ENCODE results near the gene COL21A1.
A peak's percentile ranks its signal among the peaks of the same experiment; 100 is the strongest.

The COL21A1 gene

GRCh38 chr6:56279331-56280080 lies 32.1 kb upstream of the COL21A1 start:
- H3K9ac ChIP-seq (ENCODE audit: low read depth, low read length, poor library complexity), result no peak overlapping the region
- no peak overlapping the region for H3K4me3 ChIP-seq (ENCODE audit: low read length in 2 of 2)
- H3K14ac ChIP-seq (ENCODE audit: low read length), result no peak overlapping the region
- H4K91ac ChIP-seq (ENCODE audit: low read depth, low read length, poor library complexity), result no peak overlapping the region
- H4K8ac ChIP-seq (ENCODE audit: low read depth, low read length), result no peak overlapping the region
- no peak overlapping the region for H2AFZ ChIP-seq (ENCODE audit: low read length)
- H2AK5ac ChIP-seq (ENCODE audit: low read depth, low read length), result no peak overlapping the region
- peaks cover 1 to 2% of the 10 kb centered on the region in 2 donors for H3K4me1 ChIP-seq (ENCODE audit: control insufficient read depth in 2 of 2, insufficient read depth in 1 of 2, low read depth in 1 of 2, low read length in 2 of 2)
- H2BK120ac ChIP-seq (ENCODE audit: low read depth, low read length), result no peak overlapping the region
- H3K27me3 ChIP-seq (ENCODE audit: control insufficient read depth in 3 of 3, insufficient read depth in 3 of 3, low read depth in 1 of 3, low read length in 3 of 3), result peaks cover 0 to 22% (median 0%) of the 10 kb centered on the region in 3 experiments
- no peak overlapping the region for H2BK15ac ChIP-seq (ENCODE audit: low read length)
- no peak overlapping the region for H3K4me2 ChIP-seq (ENCODE audit: insufficient read depth, low read length, poor library complexity, severe bottlenecking)
- no peak for DNase-seq (ENCODE audit: low spot score)
- H3K4ac ChIP-seq (ENCODE audit: low read length), result no peak overlapping the region
- peaks cover 2 to 3% of the 10 kb centered on the region in 2 donors for H3K9me3 ChIP-seq (replicated peaks in 1 of 2; ENCODE audit: control insufficient read depth in 2 of 2, insufficient read depth in 1 of 2, low read depth in 1 of 2, low read length in 2 of 2)
- no peaks in the 10 kb centered on the region for H3K79me1 ChIP-seq (ENCODE audit: low read depth, low read length)
- WGBS, 2 donors (ENCODE audit: extremely low coverage in 2 of 2, insufficient read length in 2 of 2, insufficient replicate concordance in 1 of 2), result 100% methylated on average over 1 of the region's 1 CpG
- no peaks in the 10 kb centered on the region for H3K36me3 ChIP-seq (replicated peaks in 1 of 2; ENCODE audit: control insufficient read depth in 2 of 2, insufficient read depth in 2 of 2, low read length in 2 of 2)
- no peak overlapping the region for H3K18ac ChIP-seq (ENCODE audit: low read length)
- no peak overlapping the region for H3K23ac ChIP-seq (ENCODE audit: low read depth, low read length, poor library complexity)
- H2BK5ac ChIP-seq (ENCODE audit: low read length), result no peak overlapping the region
- no peak overlapping the region for H3K27ac ChIP-seq (replicated peaks; ENCODE audit: low read length)
- H2BK12ac ChIP-seq (ENCODE audit: low read length), result no peak overlapping the region

- Histone ChIP-seq H3K23ac (ENCODE audit: low read depth, low read length, poor library complexity) (no peak overlapping the region), H2AK5ac (ENCODE audit: low read depth, low read length) (no peak overlapping the region), H2AFZ (ENCODE audit: low read length) (no peak overlapping the region), H2BK120ac (ENCODE audit: low read depth, low read length) (no peak overlapping the region), H3K14ac (ENCODE audit: low read length) (no peak overlapping the region), H3K36me3 (replicated peaks in 1 of 2; ENCODE audit: control insufficient read depth in 2 of 2, insufficient read depth in 2 of 2, low read length in 2 of 2) (no peaks in the 10 kb centered on the region), H2BK5ac (ENCODE audit: low read length) (no peak overlapping the region), H3K27ac (replicated peaks; ENCODE audit: low read length) (no peak overlapping the region), H2BK12ac (ENCODE audit: low read length) (no peak overlapping the region), H3K79me1 (ENCODE audit: low read depth, low read length) (no peaks in the 10 kb centered on the region), H3K18ac (ENCODE audit: low read length) (no peak overlapping the region), H3K4ac (ENCODE audit: low read length) (no peak overlapping the region), H4K91ac (ENCODE audit: low read depth, low read length, poor library complexity) (no peak overlapping the region), H3K4me3 (ENCODE audit: low read length in 2 of 2) (no peak overlapping the region), H3K9me3 (replicated peaks in 1 of 2; ENCODE audit: control insufficient read depth in 2 of 2, insufficient read depth in 1 of 2, low read depth in 1 of 2, low read length in 2 of 2) (peaks cover 2 to 3% of the 10 kb centered on the region in 2 donors), H3K27me3 (ENCODE audit: control insufficient read depth in 3 of 3, insufficient read depth in 3 of 3, low read depth in 1 of 3, low read length in 3 of 3) (peaks cover 0 to 20% (median 0%) of the 10 kb centered on the region in 3 experiments), H3K4me1 (ENCODE audit: control insufficient read depth in 2 of 2, insufficient read depth in 1 of 2, low read depth in 1 of 2, low read length in 2 of 2) (peaks cover 1 to 2% of the 10 kb centered on the region in 2 donors), H3K4me2 (ENCODE audit: insufficient read depth, low read length, poor library complexity, severe bottlenecking) (no peak overlapping the region), H2BK15ac (ENCODE audit: low read length) (no peak overlapping the region), H4K8ac (ENCODE audit: low read depth, low read length) (no peak overlapping the region), H3K9ac (ENCODE audit: low read depth, low read length, poor library complexity) (no peak overlapping the region)
- DNase-seq (ENCODE audit: low spot score), result peak; percentile 70
- WGBS, 2 donors (ENCODE audit: extremely low coverage in 2 of 2, insufficient read length in 2 of 2, insufficient replicate concordance in 1 of 2), result no CpG with 5 or more reads among the region's 2 CpGs
These were observed 30.8 kb upstream of the COL21A1 start for GRCh38 chr6:56278171-56278591.

GRCh38 chr6:56270812-56271441 lies 23.5 kb upstream of the COL21A1 start:
- WGBS, 2 donors (ENCODE audit: extremely low coverage in 2 of 2, insufficient read length in 2 of 2, insufficient replicate concordance in 1 of 2), result no CpG with 5 or more reads among the region's 1 CpG
- Histone ChIP-seq H3K79me1 (ENCODE audit: low read depth, low read length) (no peaks in the 10 kb centered on the region), H4K91ac (ENCODE audit: low read depth, low read length, poor library complexity) (no peak overlapping the region), H3K4me2 (ENCODE audit: insufficient read depth, low read length, poor library complexity, severe bottlenecking) (no peak overlapping the region), H2BK15ac (ENCODE audit: low read length) (no peak overlapping the region), H2BK120ac (ENCODE audit: low read depth, low read length) (no peak overlapping the region), H3K23ac (ENCODE audit: low read depth, low read length, poor library complexity) (no peak overlapping the region), H3K18ac (ENCODE audit: low read length) (no peak overlapping the region), H3K36me3 (replicated peaks in 1 of 2; ENCODE audit: control insufficient read depth in 2 of 2, insufficient read depth in 2 of 2, low read length in 2 of 2) (no peaks in the 10 kb centered on the region), H2AK5ac (ENCODE audit: low read depth, low read length) (no peak overlapping the region), H3K14ac (ENCODE audit: low read length) (no peak overlapping the region), H2AFZ (ENCODE audit: low read length) (no peak overlapping the region), H3K9ac (ENCODE audit: low read depth, low read length, poor library complexity) (no peak overlapping the region), H3K4ac (ENCODE audit: low read length) (no peak overlapping the region), H2BK12ac (ENCODE audit: low read length) (no peak overlapping the region), H3K4me1 (ENCODE audit: control insufficient read depth in 2 of 2, insufficient read depth in 1 of 2, low read depth in 1 of 2, low read length in 2 of 2) (no peaks in the 10 kb centered on the region), H3K4me3 (ENCODE audit: low read length in 2 of 2) (no peak overlapping the region), H3K9me3 (replicated peaks in 1 of 2; ENCODE audit: control insufficient read depth in 2 of 2, insufficient read depth in 1 of 2, low read depth in 1 of 2, low read length in 2 of 2) (peaks cover 3 to 4% of the 10 kb centered on the region in 2 donors), H3K27me3 (ENCODE audit: control insufficient read depth in 3 of 3, insufficient read depth in 3 of 3, low read depth in 1 of 3, low read length in 3 of 3) (peaks cover 0 to 5% (median 0%) of the 10 kb centered on the region in 3 experiments), H4K8ac (ENCODE audit: low read depth, low read length) (no peak overlapping the region), H3K27ac (replicated peaks; ENCODE audit: low read length) (no peak overlapping the region), H2BK5ac (ENCODE audit: low read length) (no peak overlapping the region)
- DNase-seq (ENCODE audit: low spot score), result no peak

- DNase-seq (ENCODE audit: low spot score), result no peak
- Histone ChIP-seq H3K23ac (ENCODE audit: low read depth, low read length, poor library complexity) (no peak overlapping the region), H3K18ac (ENCODE audit: low read length) (no peak overlapping the region), H3K36me3 (replicated peaks in 1 of 2; ENCODE audit: control insufficient read depth in 2 of 2, insufficient read depth in 2 of 2, low read length in 2 of 2) (peaks cover 0 to 1% of the 10 kb centered on the region in 2 donors), H3K4me1 (ENCODE audit: control insufficient read depth in 2 of 2, insufficient read depth in 1 of 2, low read depth in 1 of 2, low read length in 2 of 2) (no peaks in the 10 kb centered on the region), H4K91ac (ENCODE audit: low read depth, low read length, poor library complexity) (no peak overlapping the region), H4K8ac (ENCODE audit: low read depth, low read length) (no peak overlapping the region), H3K27ac (replicated peaks; ENCODE audit: low read length) (no peak overlapping the region), H3K14ac (ENCODE audit: low read length) (no peak overlapping the region), H3K79me1 (ENCODE audit: low read depth, low read length) (no peaks in the 10 kb centered on the region), H2BK5ac (ENCODE audit: low read length) (no peak overlapping the region), H2BK15ac (ENCODE audit: low read length) (no peak overlapping the region), H3K9ac (ENCODE audit: low read depth, low read length, poor library complexity) (no peak overlapping the region), H3K4ac (ENCODE audit: low read length) (no peak overlapping the region), H3K9me3 (replicated peaks in 1 of 2; ENCODE audit: control insufficient read depth in 2 of 2, insufficient read depth in 1 of 2, low read depth in 1 of 2, low read length in 2 of 2) (peaks cover 0 to 4% of the 10 kb centered on the region in 2 donors), H3K4me2 (ENCODE audit: insufficient read depth, low read length, poor library complexity, severe bottlenecking) (no peak overlapping the region), H2BK120ac (ENCODE audit: low read depth, low read length) (no peak overlapping the region), H3K27me3 (ENCODE audit: control insufficient read depth in 3 of 3, insufficient read depth in 3 of 3, low read depth in 1 of 3, low read length in 3 of 3) (no peaks in the 10 kb centered on the region), H3K4me3 (ENCODE audit: low read length in 2 of 2) (no peak overlapping the region), H2AK5ac (ENCODE audit: low read depth, low read length) (no peak overlapping the region), H2AFZ (ENCODE audit: low read length) (no peak overlapping the region), H2BK12ac (ENCODE audit: low read length) (no peak overlapping the region)
- no CpG with 5 or more reads among the region's 2 CpGs for WGBS, 2 donors (ENCODE audit: extremely low coverage in 2 of 2, insufficient read length in 2 of 2, insufficient replicate concordance in 1 of 2)
These were observed 20.9 kb upstream of the COL21A1 start for GRCh38 chr6:56268266-56268665.
